ENCODE data around the gene MYBL2.
A peak's percentile ranks its signal among the peaks of the same experiment; 100 is the strongest.
"Not testable (repeated sequence)": the region's sequence is repeated elsewhere in the genome, so short reads cannot be mapped to it uniquely, and the experiment has no call there.

MYBL2 gene

GRCh38 chr20:43666376-43667328 is at the start of gene MYBL2:
Gene MYBL2 (plus strand): TSS chr20:43667114. CDS start chr20:43667284, 170 bp downstream.
- DNase-seq (ENCODE audit: insufficient read length, low spot score), result peak; percentile 75
- FAIRE-seq, result no peak

- FAIRE-seq (no peak), DNase-seq (ENCODE audit: insufficient read length, low spot score) (no peak)
Measured at GRCh38 chr20:43631598-43631997, 35.3 kb upstream of the MYBL2 start.

- FAIRE-seq (no peak), DNase-seq (ENCODE audit: insufficient read length, low spot score) (no peak)
Measured at GRCh38 chr20:43636429-43636828, 30.5 kb upstream of the MYBL2 start.

GRCh38 chr20:43642548-43642947 is 24.4 kb upstream of the MYBL2 start:
- FAIRE-seq (no peak), DNase-seq (ENCODE audit: insufficient read length, low spot score) (no peak)

- FAIRE-seq, result no peak
- no peak for DNase-seq (ENCODE audit: insufficient read length, low spot score)
Measured at GRCh38 chr20:43650997-43651525, 15.9 kb upstream of the MYBL2 start.

GRCh38 chr20:43651650-43652184 is 15.2 kb upstream of the MYBL2 start:
- not testable (repeated sequence) for DNase-seq (ENCODE audit: insufficient read length, low spot score); FAIRE-seq

GRCh38 chr20:43653966-43654365 is 12.9 kb upstream of the MYBL2 start:
- DNase-seq (ENCODE audit: insufficient read length, low spot score), result no peak
- no peak for FAIRE-seq

GRCh38 chr20:43655176-43655575 is 11.7 kb upstream of the MYBL2 start:
- FAIRE-seq; DNase-seq (ENCODE audit: insufficient read length, low spot score): not testable (repeated sequence)

GRCh38 chr20:43655937-43656336 is 11.0 kb upstream of the MYBL2 start:
- FAIRE-seq (no peak), DNase-seq (ENCODE audit: insufficient read length, low spot score) (no peak)

GRCh38 chr20:43658069-43658722 is 8.7 kb upstream of the MYBL2 start:
- FAIRE-seq (no peak), DNase-seq (ENCODE audit: insufficient read length, low spot score) (no peak)

- no peak for DNase-seq (ENCODE audit: insufficient read length, low spot score)
- no peak for FAIRE-seq
Measured at GRCh38 chr20:43658723-43659419, 8.0 kb upstream of the MYBL2 start.

GRCh38 chr20:43662943-43663655 is 3.8 kb upstream of the MYBL2 start:
- FAIRE-seq (no peak), DNase-seq (ENCODE audit: insufficient read length, low spot score) (no peak)

GRCh38 chr20:43665466-43666176 is 1.3 kb upstream of the MYBL2 start:
- FAIRE-seq (no peak), DNase-seq (ENCODE audit: insufficient read length, low spot score) (no peak)

- DNase-seq (ENCODE audit: insufficient read length, low spot score) (peak; percentile 54), FAIRE-seq (peak; percentile 83)
Measured at GRCh38 chr20:43667341-43668132, 623 bp downstream of the MYBL2 start.

GRCh38 chr20:43669332-43669731 is 2.4 kb downstream of the MYBL2 start:
- no peak for DNase-seq (ENCODE audit: insufficient read length, low spot score)
- FAIRE-seq, result no peak

GRCh38 chr20:43670423-43670822 is 3.5 kb downstream of the MYBL2 start:
- DNase-seq (ENCODE audit: insufficient read length, low spot score), result no peak
- FAIRE-seq, result no peak

- DNase-seq (ENCODE audit: insufficient read length, low spot score) (no peak), FAIRE-seq (no peak)
Measured at GRCh38 chr20:43676368-43676767, 9.5 kb downstream of the MYBL2 start.

- FAIRE-seq (peak; percentile 37), DNase-seq (ENCODE audit: insufficient read length, low spot score) (no peak)
Measured at GRCh38 chr20:43680981-43681380, 14.1 kb downstream of the MYBL2 start.
